ENCODE results near the gene MEGF6.

- no peak for TF ChIP-seq CTCF (optimal IDR thresholded peaks at IDR 0.05 in 1 of 3, IDR thresholded peaks at IDR 0.05 in 1 of 3, conservative IDR thresholded peaks at IDR 0.05 in 1 of 3; ENCODE audit: extremely low read depth in 1 of 3, insufficient read depth in 2 of 3, low read length in 3 of 3)
- no peak for TF ChIP-seq EZH2 (IDR thresholded peaks at IDR 0.05; ENCODE audit: low read length)
Measured at GRCh38 chr1:3472088-3472850, 139.0 kb downstream of the MEGF6 start.
